Measurements from ENCODE around the gene ETFA.

DNA sequence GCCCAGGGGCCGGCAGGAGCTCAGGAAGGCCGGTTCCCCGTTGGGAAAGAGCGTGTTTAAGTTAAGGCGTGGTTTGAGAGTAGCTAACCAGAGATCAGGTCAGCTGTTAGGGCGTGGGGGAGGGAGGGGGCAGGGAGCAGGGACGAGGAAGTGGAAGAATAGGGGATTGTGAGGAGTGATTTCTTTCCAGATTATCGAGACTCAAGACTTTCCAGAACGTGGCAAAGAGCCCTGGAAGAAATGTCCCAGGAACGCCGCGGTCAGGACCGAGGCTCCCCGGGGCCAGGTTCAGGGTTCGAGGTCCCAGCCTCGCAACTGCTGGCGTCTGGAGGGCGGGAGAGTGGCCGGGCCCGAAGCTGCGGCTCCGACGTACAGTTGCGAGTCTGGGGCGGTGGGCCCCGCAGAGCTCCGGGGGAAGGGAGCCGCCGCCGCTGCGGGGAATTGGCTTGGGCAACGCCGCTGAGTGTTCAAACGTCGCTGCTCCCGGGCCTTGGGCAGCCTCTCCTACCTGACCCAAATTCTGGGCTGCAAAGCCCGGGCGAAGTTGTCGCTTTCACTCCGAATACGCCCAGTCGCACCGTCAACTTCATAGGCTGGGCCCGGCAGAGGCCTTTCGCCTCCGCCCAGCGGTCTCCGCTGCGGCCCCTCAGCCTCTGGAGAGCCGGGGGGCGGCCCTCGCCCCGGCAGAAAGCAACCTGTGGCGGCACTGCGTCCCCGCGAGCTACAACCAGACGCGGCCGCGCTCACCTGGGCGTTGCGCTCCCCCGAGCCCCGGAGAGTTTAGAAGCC, 34.8 kb upstream of the ETFA start:
- TF ChIP-seq, protein P1, sequence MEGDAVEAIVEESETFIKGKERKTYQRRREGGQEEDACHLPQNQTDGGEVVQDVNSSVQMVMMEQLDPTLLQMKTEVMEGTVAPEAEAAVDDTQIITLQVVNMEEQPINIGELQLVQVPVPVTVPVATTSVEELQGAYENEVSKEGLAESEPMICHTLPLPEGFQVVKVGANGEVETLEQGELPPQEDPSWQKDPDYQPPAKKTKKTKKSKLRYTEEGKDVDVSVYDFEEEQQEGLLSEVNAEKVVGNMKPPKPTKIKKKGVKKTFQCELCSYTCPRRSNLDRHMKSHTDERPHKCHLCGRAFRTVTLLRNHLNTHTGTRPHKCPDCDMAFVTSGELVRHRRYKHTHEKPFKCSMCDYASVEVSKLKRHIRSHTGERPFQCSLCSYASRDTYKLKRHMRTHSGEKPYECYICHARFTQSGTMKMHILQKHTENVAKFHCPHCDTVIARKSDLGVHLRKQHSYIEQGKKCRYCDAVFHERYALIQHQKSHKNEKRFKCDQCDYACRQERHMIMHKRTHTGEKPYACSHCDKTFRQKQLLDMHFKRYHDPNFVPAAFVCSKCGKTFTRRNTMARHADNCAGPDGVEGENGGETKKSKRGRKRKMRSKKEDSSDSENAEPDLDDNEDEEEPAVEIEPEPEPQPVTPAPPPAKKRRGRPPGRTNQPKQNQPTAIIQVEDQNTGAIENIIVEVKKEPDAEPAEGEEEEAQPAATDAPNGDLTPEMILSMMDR (IDR thresholded peaks at IDR 0.05): no peak
- no peak for TF ChIP-seq POLR2A (IDR thresholded peaks at IDR 0.05)

Measured in esophagus squamous epithelium (tissue), 4 donors.